Trophoblast cell (in vitro differentiated cells and primary cell): Measurements from ENCODE around the gene PDE1A.
"Not testable (repeated sequence)": the region's sequence is repeated elsewhere in the genome, so short reads cannot be mapped to it uniquely, and the experiment has no call there.

Experiments
- DNase-seq, 2 donors: peaks; one replicate each; pipeline ENCODE4 v3.0.0-alpha.2; 2016
- H2AFZ ChIP-seq: 2 replicates; pipeline ENCODE4 v1.6.1; 2013; ENCODE audit warnings: low read length, moderate library complexity, mild to moderate bottlenecking; ENCODE audit not compliant: insufficient read depth, poor library complexity
- H2AK5ac ChIP-seq: 2 replicates; pipeline ENCODE4 v1.6.1; 2013; ENCODE audit warnings: mild to moderate bottlenecking, low read length
- H2BK120ac ChIP-seq: 2 replicates; pipeline ENCODE4 v1.6.1; 2013; ENCODE audit warnings: low read length, mild to moderate bottlenecking, moderate library complexity; ENCODE audit not compliant: insufficient read depth, poor library complexity
- H2BK12ac ChIP-seq: 2 replicates; pipeline ENCODE4 v1.6.1; 2013; ENCODE audit warnings: mild to moderate bottlenecking, low read length, moderate library complexity
- H2BK5ac ChIP-seq: 2 replicates; pipeline ENCODE4 v1.6.1; 2013; ENCODE audit warnings: low read length, low read depth, moderate library complexity, mild to moderate bottlenecking; ENCODE audit not compliant: poor library complexity
- H3K14ac ChIP-seq: 2 replicates; pipeline ENCODE4 v1.6.1; 2013; ENCODE audit warnings: mild to moderate bottlenecking, low read length
- H3K18ac ChIP-seq: 2 replicates; pipeline ENCODE4 v1.6.1; 2013; ENCODE audit warnings: mild to moderate bottlenecking, low read length
- H3K23ac ChIP-seq: 2 replicates; pipeline ENCODE4 v1.6.1; 2013; ENCODE audit warnings: low read length
- H3K27ac ChIP-seq: 2 replicates; pipeline ENCODE4 v1.5.1; 2013; ENCODE audit warnings: low read depth, mild to moderate bottlenecking, inconsistent platforms, low read length, moderate library complexity
- H3K27me3 ChIP-seq: 2 replicates; pipeline ENCODE4 v1.6.1; 2013; ENCODE audit warnings: inconsistent platforms, mild to moderate bottlenecking, low read length, moderate library complexity; ENCODE audit not compliant: insufficient read depth
- H3K36me3 ChIP-seq, 2 experiments: 1 replicate in 1 of 2; 2 replicates in 1 of 2; pipeline ENCODE4 v1.6.1; 2013; ENCODE audit warnings: low read length in 2 of 2, mild to moderate bottlenecking in 2 of 2, moderate library complexity in 1 of 2; ENCODE audit not compliant: insufficient read depth in 2 of 2, control insufficient read depth in 1 of 2
- H3K4ac ChIP-seq: 2 replicates; pipeline ENCODE4 v1.6.1; 2013; ENCODE audit warnings: low read depth, mild to moderate bottlenecking, low read length, moderate library complexity
- H3K4me1 ChIP-seq, 2 experiments: 1 replicate in 1 of 2; 2 replicates in 1 of 2; pipeline ENCODE4 v1.6.1; 2013; ENCODE audit warnings: low read length in 2 of 2, mild to moderate bottlenecking in 2 of 2, moderate library complexity in 1 of 2; ENCODE audit not compliant: insufficient read depth in 2 of 2, control insufficient read depth in 1 of 2
- H3K4me2 ChIP-seq: 2 replicates; pipeline ENCODE4 v1.6.1; 2013; ENCODE audit warnings: inconsistent platforms, mild to moderate bottlenecking, low read length, moderate library complexity
- H3K4me3 ChIP-seq: 2 replicates; pipeline ENCODE4 v1.5.1; 2013; ENCODE audit warnings: mild to moderate bottlenecking, low read depth, low read length, inconsistent platforms
- H3K79me1 ChIP-seq: one replicate; pipeline ENCODE4 v1.6.1; 2013; ENCODE audit warnings: low read length
- H3K79me2 ChIP-seq: 2 replicates; pipeline ENCODE4 v1.6.1; 2013; ENCODE audit warnings: low read length, mild to moderate bottlenecking; ENCODE audit not compliant: control insufficient read depth, insufficient read depth, poor library complexity
- H3K9ac ChIP-seq: 2 replicates; pipeline ENCODE4 v1.6.1; 2013; ENCODE audit warnings: mild to moderate bottlenecking, low read length
- H3K9me3 ChIP-seq: 2 replicates; pipeline ENCODE4 v1.6.1; 2013; ENCODE audit warnings: low read depth, mild to moderate bottlenecking, control low read depth, inconsistent platforms, low read length; ENCODE audit not compliant: insufficient read depth
- H4K12ac ChIP-seq: 2 replicates; pipeline ENCODE4 v1.6.1; 2013; ENCODE audit warnings: low read depth, mild to moderate bottlenecking, low read length, moderate library complexity
- H4K8ac ChIP-seq: 2 replicates; pipeline ENCODE4 v1.6.1; 2013; ENCODE audit warnings: low read depth, mild to moderate bottlenecking, low read length, moderate library complexity
- H4K91ac ChIP-seq: one replicate; pipeline ENCODE4 v1.6.1; 2013; ENCODE audit warnings: low read depth, mild to moderate bottlenecking, low read length, moderate library complexity
- WGBS: extraction: QIAGEN DNeasy Blood & Tissue Kit; methylation state at CpG from one replicate; pipeline ENCODE4 v1.1.7; 2013; ENCODE audit warnings: missing lambda C conversion rate; ENCODE audit not compliant: insufficient read length, insufficient coverage; ENCODE audit errors: extremely low coverage; 5-methylcytosine and 5-hydroxymethylcytosine counted together

The PDE1A gene

GRCh38 chr2:182391443-182391842 lies 35.4 kb downstream of the PDE1A start:
- no peak for DNase-seq
- Histone ChIP-seq H4K91ac (no peak overlapping the region), H2BK120ac (no peak overlapping the region), H4K12ac (no peak overlapping the region), H4K8ac (no peak overlapping the region), H3K4ac (no peak overlapping the region), H3K79me2 (no peaks in the 10 kb centered on the region), H3K79me1 (no peaks in the 10 kb centered on the region), H3K23ac (no peak overlapping the region), H3K4me1 (no peaks in the 10 kb centered on the region), H3K4me3 (no peak overlapping the region), H3K36me3 (no peaks in the 10 kb centered on the region), H3K4me2 (no peak overlapping the region), H3K18ac (no peak overlapping the region), H3K27ac (no peak overlapping the region), H2BK12ac (no peak overlapping the region), H3K27me3 (no peaks in the 10 kb centered on the region), H2AFZ (no peak overlapping the region), H2AK5ac (no peak overlapping the region), H2BK5ac (no peak overlapping the region), H3K14ac (no peak overlapping the region), H3K9me3 (no peaks in the 10 kb centered on the region), H3K9ac (no peak overlapping the region)
- WGBS: no CpG with 5 or more reads among the region's 2 CpGs

GRCh38 chr2:182386267-182386880 lies 40.5 kb downstream of the PDE1A start:
- H2BK120ac ChIP-seq: not testable (repeated sequence)
- no CpG with 5 or more reads among the region's 42 CpGs for WGBS

GRCh38 chr2:182384860-182385259 lies 42.0 kb downstream of the PDE1A start:
- Histone ChIP-seq H3K79me2 (no peaks in the 10 kb centered on the region), H4K12ac (no peak overlapping the region), H2BK120ac (no peak overlapping the region), H3K27ac (no peak overlapping the region), H3K4me1 (no peaks in the 10 kb centered on the region), H3K4me2 (no peak overlapping the region), H3K9me3 (peaks cover 7% of the 10 kb centered on the region), H3K79me1 (no peaks in the 10 kb centered on the region), H4K91ac (no peak overlapping the region), H3K23ac (no peak overlapping the region), H3K4ac (no peak overlapping the region), H3K18ac (no peak overlapping the region), H3K27me3 (no peaks in the 10 kb centered on the region), H2AK5ac (no peak overlapping the region), H2BK5ac (no peak overlapping the region), H3K4me3 (no peak overlapping the region), H3K36me3 (no peaks in the 10 kb centered on the region), H3K9ac (no peak overlapping the region), H3K14ac (no peak overlapping the region), H2BK12ac (no peak overlapping the region), H4K8ac (no peak overlapping the region), H2AFZ (no peak overlapping the region)
- no peak for DNase-seq

More at GRCh38 chr2:182386267-182386880, 40.5 kb downstream of the PDE1A start:
- H3K79me1 ChIP-seq, H4K12ac ChIP-seq, DNase-seq, H3K9ac ChIP-seq, H2BK12ac ChIP-seq, H2BK5ac ChIP-seq, H3K27ac ChIP-seq, H3K18ac ChIP-seq, H4K91ac ChIP-seq, H3K23ac ChIP-seq, H3K4me2 ChIP-seq, H3K9me3 ChIP-seq, H3K4me3 ChIP-seq, H2AFZ ChIP-seq, H3K4me1 ChIP-seq, H3K36me3 ChIP-seq, H4K8ac ChIP-seq, H3K27me3 ChIP-seq, H3K14ac ChIP-seq, H2AK5ac ChIP-seq, H3K79me2 ChIP-seq, H3K4ac ChIP-seq: not testable (repeated sequence)

GRCh38 chr2:182381225-182381624 lies 45.6 kb downstream of the PDE1A start:
- H3K4ac ChIP-seq: no peak overlapping the region
- H3K79me2 ChIP-seq: no peaks in the 10 kb centered on the region
- no peak overlapping the region for H4K91ac ChIP-seq
- no peaks in the 10 kb centered on the region for H3K27me3 ChIP-seq
- H2BK120ac ChIP-seq: no peak overlapping the region
- H3K9ac ChIP-seq: no peak overlapping the region
- H3K4me1 ChIP-seq: no peaks in the 10 kb centered on the region
- no peak overlapping the region for H4K8ac ChIP-seq
- no peak overlapping the region for H3K4me3 ChIP-seq
- peaks cover 6% of the 10 kb centered on the region for H3K9me3 ChIP-seq
- no peaks in the 10 kb centered on the region for H3K36me3 ChIP-seq
- no peak for DNase-seq
- no peak overlapping the region for H2AFZ ChIP-seq
- H2AK5ac ChIP-seq: no peak overlapping the region
- H3K27ac ChIP-seq: no peak overlapping the region
- no peak overlapping the region for H2BK12ac ChIP-seq
- WGBS: no CpG with 5 or more reads among the region's 8 CpGs
- H3K23ac ChIP-seq: no peak overlapping the region
- no peak overlapping the region for H3K4me2 ChIP-seq
- no peaks in the 10 kb centered on the region for H3K79me1 ChIP-seq
- no peak overlapping the region for H2BK5ac ChIP-seq
- no peak overlapping the region for H3K14ac ChIP-seq
- no peak overlapping the region for H4K12ac ChIP-seq
- H3K18ac ChIP-seq: no peak overlapping the region
